LNCaP clone FGC (cell line): Measurements from ENCODE around the gene TIPIN.
"Not testable (repeated sequence)": the region's sequence is repeated elsewhere in the genome, so short reads cannot be mapped to it uniquely, and the experiment has no call there.

Experiments used
- DNase-seq: peaks from one replicate; pipeline ENCODE4 v3.0.0-alpha.2; 2011; ENCODE audit warnings: low read depth
- H3K4me3 ChIP-seq: 2 replicates; pipeline ENCODE4 v1.5.1; 2011; ENCODE audit warnings: mild to moderate bottlenecking, low read depth, low read length, control low read depth
- TF ChIP-seq, protein P1 (sequence below): IDR thresholded peaks from 2 replicates; pipeline ENCODE4 v1.5.1; 2012; ENCODE audit warnings: mild to moderate bottlenecking; ENCODE audit not compliant: control insufficient read depth, insufficient read depth; ENCODE audit errors: extremely low read depth

The TIPIN gene

DNA sequence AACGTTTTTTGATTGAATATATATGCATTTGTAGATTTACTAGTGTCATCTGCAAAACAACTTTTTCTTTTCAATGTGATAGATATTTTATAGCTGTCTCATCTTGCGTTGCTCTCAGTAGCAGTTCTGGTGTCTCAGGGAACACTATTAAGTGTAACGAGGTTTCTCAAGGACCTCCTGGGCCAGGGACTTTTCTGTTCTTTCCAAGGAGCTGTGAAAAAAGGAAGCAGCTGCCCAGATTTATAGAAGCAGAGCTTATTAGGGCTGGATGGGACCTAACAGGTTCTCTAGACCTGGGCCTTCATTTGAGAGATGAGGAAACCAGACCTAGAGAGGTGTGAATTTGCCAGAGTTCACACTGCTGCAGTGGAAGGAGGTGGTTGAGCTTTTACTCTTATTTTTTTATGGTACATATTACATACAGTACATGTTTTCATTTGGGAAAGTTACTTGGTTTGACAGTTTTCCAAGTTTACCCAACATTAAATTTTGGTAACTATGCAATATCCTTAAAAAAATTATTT is 46.3 kb upstream of the TIPIN start:
- no peak overlapping the region for H3K4me3 ChIP-seq
- TF ChIP-seq, protein P1, sequence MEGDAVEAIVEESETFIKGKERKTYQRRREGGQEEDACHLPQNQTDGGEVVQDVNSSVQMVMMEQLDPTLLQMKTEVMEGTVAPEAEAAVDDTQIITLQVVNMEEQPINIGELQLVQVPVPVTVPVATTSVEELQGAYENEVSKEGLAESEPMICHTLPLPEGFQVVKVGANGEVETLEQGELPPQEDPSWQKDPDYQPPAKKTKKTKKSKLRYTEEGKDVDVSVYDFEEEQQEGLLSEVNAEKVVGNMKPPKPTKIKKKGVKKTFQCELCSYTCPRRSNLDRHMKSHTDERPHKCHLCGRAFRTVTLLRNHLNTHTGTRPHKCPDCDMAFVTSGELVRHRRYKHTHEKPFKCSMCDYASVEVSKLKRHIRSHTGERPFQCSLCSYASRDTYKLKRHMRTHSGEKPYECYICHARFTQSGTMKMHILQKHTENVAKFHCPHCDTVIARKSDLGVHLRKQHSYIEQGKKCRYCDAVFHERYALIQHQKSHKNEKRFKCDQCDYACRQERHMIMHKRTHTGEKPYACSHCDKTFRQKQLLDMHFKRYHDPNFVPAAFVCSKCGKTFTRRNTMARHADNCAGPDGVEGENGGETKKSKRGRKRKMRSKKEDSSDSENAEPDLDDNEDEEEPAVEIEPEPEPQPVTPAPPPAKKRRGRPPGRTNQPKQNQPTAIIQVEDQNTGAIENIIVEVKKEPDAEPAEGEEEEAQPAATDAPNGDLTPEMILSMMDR, result no peak
- no peak for DNase-seq

DNA sequence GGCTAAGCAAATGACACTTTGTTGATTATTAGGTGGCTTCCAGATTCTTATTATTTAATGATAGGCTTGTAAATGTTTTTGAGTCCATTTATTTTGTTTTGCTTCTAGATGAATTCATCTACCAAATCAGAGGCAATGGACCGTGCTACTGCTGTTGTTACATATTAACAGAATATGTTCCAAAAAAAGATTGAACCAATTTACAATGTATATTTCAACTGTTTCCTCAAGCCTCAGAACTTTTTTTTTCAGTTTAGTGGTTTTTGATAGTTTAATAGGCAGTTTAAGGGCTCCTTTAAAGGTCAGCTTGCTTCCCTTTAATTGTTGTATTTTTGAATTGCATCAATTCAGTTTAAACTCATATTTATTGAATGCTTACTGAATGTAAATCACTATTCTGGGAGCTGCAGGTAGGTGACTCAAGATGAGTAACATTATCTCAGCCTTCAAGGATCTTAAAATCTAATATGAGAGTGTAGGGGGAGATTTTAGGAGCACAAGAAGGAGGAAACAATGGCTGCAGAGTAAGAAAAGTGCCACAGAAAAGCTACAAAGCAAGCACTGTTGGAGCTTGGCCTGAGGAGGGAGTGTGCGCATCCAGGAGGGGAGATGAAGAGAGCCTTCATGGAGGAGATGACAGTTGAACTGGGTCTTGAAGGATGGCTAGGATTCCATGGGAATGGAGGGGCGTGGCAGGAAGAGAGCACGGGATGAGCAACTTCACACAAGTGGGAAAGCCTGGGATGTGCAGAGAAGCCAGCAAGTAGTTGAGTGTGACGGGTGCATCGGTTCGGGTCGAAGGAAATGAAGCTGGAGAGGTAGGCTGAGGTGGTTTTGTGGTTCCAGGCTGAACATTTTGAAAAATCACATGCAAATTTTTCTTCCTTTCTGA is 44.9 kb upstream of the TIPIN start:
- TF ChIP-seq, protein P1, result no peak
- DNase-seq, result no peak
- no peak overlapping the region for H3K4me3 ChIP-seq

DNA sequence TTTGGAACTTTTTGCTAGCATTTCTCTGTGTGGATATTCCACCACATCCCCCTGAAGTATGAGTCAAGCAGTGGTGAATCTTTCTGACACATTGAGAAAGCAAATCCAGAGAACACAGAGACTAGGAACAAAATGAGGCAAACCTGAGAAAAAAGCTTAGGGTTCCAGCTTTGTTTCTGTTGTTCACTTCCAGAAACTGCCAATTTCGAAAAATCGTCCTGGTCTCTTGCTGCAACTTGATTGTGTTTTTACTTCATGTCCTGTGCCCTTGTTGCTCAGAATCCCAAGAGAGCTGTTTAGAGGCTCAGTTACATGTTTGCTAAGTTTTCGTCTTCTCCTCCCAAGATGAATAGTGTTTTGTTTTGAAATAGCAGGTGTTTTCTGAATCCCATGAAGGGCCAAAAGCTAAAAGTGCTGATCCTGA is 43.9 kb upstream of the TIPIN start:
- H3K4me3 ChIP-seq, result no peak overlapping the region
- TF ChIP-seq, protein P1, result no peak
- no peak for DNase-seq

DNA sequence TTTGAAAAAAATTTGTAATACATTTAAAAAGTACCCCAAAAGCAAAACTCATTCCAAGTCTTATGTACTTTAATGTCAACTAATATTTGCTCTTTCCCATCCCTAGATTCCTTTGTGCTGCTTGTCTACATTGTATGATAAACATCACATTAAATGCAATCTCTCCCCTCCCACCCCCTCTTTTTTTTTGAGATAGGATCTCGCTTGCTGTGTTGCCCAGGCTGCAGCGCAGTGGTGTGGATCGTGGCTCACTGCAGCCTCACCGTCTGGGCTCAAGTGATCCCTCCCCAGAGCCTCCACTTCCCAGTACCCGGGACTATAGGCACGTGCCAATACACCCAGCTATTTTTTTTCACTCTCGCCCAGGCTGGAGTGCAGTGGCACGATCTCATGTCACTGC is 42.8 kb upstream of the TIPIN start:
- H3K4me3 ChIP-seq, result no peak overlapping the region
- TF ChIP-seq, protein P1, result no peak
- no peak for DNase-seq

DNA sequence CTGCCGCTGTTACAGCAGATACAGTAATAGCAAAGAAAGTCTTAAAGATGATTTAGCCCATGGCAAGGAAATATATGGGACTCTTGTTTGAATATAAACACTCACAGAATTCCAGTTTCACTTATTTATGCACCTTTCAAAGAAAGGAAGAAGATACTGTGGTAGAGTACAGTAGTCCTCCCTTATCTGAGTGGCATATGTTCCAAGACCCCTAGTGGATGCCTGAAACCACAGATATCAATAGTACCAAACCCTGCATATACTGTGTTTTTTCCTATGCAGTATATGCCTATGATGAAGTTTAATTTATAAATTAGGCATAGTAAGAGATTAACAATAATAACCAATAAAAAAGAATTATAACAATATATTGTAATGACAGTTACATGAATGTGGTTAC is 38.4 kb upstream of the TIPIN start:
- no peak overlapping the region for H3K4me3 ChIP-seq
- TF ChIP-seq, protein P1, result no peak
- no peak for DNase-seq

DNA sequence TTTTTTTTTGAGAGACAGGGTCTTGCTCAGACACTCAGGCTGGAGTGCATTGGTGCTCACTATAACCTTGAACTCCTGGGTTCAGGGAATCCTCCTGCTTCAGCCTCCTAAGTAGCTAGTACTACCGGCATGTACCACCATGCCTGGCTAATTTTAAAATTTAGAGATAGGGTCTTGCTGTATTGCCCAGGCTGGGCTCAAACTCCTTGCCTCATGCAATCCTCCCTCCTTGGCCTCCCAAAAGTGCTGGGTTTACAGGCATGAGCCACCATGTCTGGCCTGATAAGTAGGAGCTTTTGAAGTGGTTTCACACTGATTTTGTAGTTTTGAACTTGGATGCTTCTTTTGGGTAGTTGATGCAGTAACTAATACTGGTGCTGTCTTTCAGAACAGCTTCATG is 38.0 kb upstream of the TIPIN start:
- TF ChIP-seq, protein P1, result no peak
- no peak overlapping the region for H3K4me3 ChIP-seq
- DNase-seq, result no peak

DNA sequence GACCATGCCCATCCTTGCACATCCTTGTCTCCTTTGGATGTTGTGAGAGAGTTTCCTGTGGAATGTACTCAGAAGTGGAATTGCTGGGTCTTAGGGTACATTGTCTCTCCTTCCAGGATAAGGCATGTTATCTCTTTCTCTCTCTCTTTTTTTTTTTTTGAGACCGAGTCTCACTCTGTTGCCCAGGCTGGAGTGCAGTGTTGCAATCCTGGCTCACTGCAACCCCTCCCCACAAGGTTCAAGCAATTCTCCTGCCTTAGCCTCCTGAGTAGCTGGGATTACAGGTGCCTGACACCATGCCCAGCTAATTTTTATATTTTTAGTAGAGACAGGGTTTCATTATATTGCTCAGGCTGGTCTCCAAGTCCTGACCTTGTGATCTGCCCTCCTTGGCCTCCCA is 36.6 kb upstream of the TIPIN start:
- H3K4me3 ChIP-seq, DNase-seq: not testable (repeated sequence)
